DOHH2 (cell line): ENCODE data around the gene EML1.

Experiments used
- H3F3A ChIP-seq: fragments of 200-600 bp; sonication (generic), shearing (Covaris generic); 2 replicates; pipeline ENCODE4 v1.6.0; 2016; ENCODE audit warnings: antibody characterized with exemption, mild to moderate bottlenecking; ENCODE audit not compliant: control insufficient read depth, insufficient read depth
- H3K27ac ChIP-seq: fragments of 200-600 bp; sonication (generic); 2 replicates; pipeline ENCODE4 v1.5.1; 2014; ENCODE audit warnings: low read depth, mild to moderate bottlenecking, low read length, moderate library complexity
- H3K27me3 ChIP-seq: fragments of 200-600 bp; sonication (generic); 2 replicates; pipeline ENCODE4 v1.6.1; 2014; ENCODE audit warnings: mild to moderate bottlenecking, low read length, mixed read lengths; ENCODE audit not compliant: control insufficient read depth
- H3K36me3 ChIP-seq: fragments of 200-600 bp; sonication (generic); 2 replicates; pipeline ENCODE4 v1.6.1; 2014; ENCODE audit warnings: mild to moderate bottlenecking, low read length, moderate library complexity, mixed read lengths; ENCODE audit not compliant: control insufficient read depth
- H3K4me1 ChIP-seq: fragments of 200-600 bp; sonication (generic); 2 replicates; pipeline ENCODE4 v1.6.1; 2014; ENCODE audit warnings: mild to moderate bottlenecking, low read length, mixed read lengths; ENCODE audit not compliant: control insufficient read depth
- H3K4me2 ChIP-seq: fragments of 200-600 bp; sonication (generic); 2 replicates; pipeline ENCODE4 v1.6.0; 2014; ENCODE audit warnings: mild to moderate bottlenecking, low read length, moderate library complexity
- H3K4me3 ChIP-seq: fragments of 200-600 bp; sonication (generic); 2 replicates; pipeline ENCODE4 v1.5.1; 2014; ENCODE audit warnings: mild to moderate bottlenecking, low read length, mixed read lengths
- H3K79me2 ChIP-seq: fragments of 200-600 bp; sonication (generic); 2 replicates; pipeline ENCODE4 v1.6.1; 2014; ENCODE audit warnings: mild to moderate bottlenecking, low read length, mixed read lengths; ENCODE audit not compliant: control insufficient read depth
- H3K9me2 ChIP-seq: fragments of 200-600 bp; sonication (generic); replicated peaks from 2 replicates; pipeline ENCODE4 v1.6.1; 2014; ENCODE audit warnings: mild to moderate bottlenecking, low read length, mixed read lengths; ENCODE audit not compliant: control insufficient read depth
- H3K9me3 ChIP-seq: fragments of 200-600 bp; sonication (generic); 2 replicates; pipeline ENCODE4 v1.6.1; 2014; ENCODE audit warnings: antibody characterized with exemption, low read length, mixed read lengths; ENCODE audit not compliant: control insufficient read depth, insufficient read depth
- H4K20me1 ChIP-seq: fragments of 200-600 bp; sonication (generic); 2 replicates; pipeline ENCODE4 v1.6.0; 2014; ENCODE audit warnings: low read depth, mild to moderate bottlenecking, antibody characterized with exemption, low read length, moderate library complexity; ENCODE audit not compliant: control insufficient read depth, insufficient read depth
- EZH2phosphoT487 ChIP-seq: fragments of 200-600 bp; sonication (generic); IDR thresholded peaks from 2 replicates; pipeline ENCODE4 v1.6.1; 2017; ENCODE audit warnings: borderline replicate concordance, mild to moderate bottlenecking, antibody characterized with exemption, low read length, moderate library complexity, mixed read lengths
- TF ChIP-seq, protein P1 (sequence below): fragments of 200-600 bp; sonication (generic); IDR thresholded peaks from one replicate; pipeline ENCODE4 v1.5.1; 2014; ENCODE audit warnings: antibody characterized with exemption, mild to moderate bottlenecking, low read depth, low read length; ENCODE audit not compliant: poor library complexity, severe bottlenecking

EML1 gene

DNA sequence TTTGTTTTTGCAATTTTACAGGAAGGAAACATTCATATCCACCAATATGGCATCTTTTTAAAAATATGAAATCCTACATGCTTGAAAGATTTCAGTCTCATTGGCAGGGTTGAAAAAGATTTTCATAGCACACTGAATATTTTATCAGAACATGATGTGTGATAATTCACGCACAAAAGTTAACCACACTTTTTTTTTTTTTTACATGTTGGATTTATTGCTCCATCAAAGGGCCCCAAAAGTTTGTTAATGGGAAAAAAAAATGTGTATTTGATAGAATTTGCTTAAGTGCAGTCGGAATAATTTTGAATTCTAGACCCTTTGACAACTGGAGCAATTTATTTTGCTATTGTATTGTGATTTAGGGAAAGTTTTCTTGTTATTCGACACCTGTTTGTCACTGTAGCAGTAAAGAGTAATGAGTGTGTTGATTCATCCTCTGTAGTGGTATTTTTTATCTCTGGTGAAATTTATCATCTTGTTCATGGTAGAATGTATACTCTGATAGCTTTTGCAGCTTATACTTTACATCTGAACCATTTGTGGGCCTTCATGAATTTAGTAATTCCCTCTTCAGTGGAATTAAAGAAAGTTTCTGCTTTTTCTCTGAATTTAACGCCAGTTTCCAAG is 1.1 kb downstream of the EML1 start:
- H3K79me2 ChIP-seq = no peaks in the 10 kb centered on the region
- no peaks in the 10 kb centered on the region for H3F3A ChIP-seq
- no peaks in the 10 kb centered on the region for H4K20me1 ChIP-seq
- no peaks in the 10 kb centered on the region for H3K9me3 ChIP-seq
- peaks cover 3% of the 10 kb centered on the region; the same call in 1 of the 2 replicates for H3K4me1 ChIP-seq
- no peak for TF ChIP-seq EZH2phosphoT487
- TF ChIP-seq, protein P1, sequence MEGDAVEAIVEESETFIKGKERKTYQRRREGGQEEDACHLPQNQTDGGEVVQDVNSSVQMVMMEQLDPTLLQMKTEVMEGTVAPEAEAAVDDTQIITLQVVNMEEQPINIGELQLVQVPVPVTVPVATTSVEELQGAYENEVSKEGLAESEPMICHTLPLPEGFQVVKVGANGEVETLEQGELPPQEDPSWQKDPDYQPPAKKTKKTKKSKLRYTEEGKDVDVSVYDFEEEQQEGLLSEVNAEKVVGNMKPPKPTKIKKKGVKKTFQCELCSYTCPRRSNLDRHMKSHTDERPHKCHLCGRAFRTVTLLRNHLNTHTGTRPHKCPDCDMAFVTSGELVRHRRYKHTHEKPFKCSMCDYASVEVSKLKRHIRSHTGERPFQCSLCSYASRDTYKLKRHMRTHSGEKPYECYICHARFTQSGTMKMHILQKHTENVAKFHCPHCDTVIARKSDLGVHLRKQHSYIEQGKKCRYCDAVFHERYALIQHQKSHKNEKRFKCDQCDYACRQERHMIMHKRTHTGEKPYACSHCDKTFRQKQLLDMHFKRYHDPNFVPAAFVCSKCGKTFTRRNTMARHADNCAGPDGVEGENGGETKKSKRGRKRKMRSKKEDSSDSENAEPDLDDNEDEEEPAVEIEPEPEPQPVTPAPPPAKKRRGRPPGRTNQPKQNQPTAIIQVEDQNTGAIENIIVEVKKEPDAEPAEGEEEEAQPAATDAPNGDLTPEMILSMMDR = no peak
- H3K9me2 ChIP-seq = no peaks in the 10 kb centered on the region
- peak overlapping the region; percentile 56 for H3K4me2 ChIP-seq
- no peak overlapping the region for H3K27ac ChIP-seq
- peak overlapping the region; percentile 35; the same call in 1 of the 2 replicates for H3K4me3 ChIP-seq
- no peaks in the 10 kb centered on the region for H3K36me3 ChIP-seq
- peaks cover 49% of the 10 kb centered on the region for H3K27me3 ChIP-seq

DNA sequence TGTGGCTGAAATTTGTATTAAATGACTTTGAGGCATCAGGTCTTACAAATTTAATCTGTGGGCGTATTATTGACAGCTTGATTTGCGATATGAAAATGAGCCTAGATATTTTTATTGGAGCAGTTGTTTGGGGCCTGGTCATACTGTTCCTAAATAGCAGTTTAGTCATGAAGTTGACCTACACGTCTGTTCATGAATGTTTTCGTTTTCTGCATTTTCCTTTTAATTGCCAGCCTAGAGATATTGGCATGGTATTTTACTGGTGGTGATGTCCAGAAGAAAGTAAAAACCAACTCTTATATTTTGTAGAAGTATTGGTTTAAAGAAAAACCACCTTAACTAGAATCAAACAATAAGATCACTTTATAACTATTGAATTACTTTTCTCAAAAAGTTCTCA is 1.8 kb downstream of the EML1 start:
- peaks cover 49% of the 10 kb centered on the region for H3K27me3 ChIP-seq
- H3K9me3 ChIP-seq = no peaks in the 10 kb centered on the region
- H4K20me1 ChIP-seq = no peaks in the 10 kb centered on the region
- H3K4me2 ChIP-seq = no peak overlapping the region
- TF ChIP-seq, protein P1 = no peak
- TF ChIP-seq EZH2phosphoT487 = no peak
- H3K9me2 ChIP-seq = no peaks in the 10 kb centered on the region
- no peak overlapping the region for H3K4me3 ChIP-seq
- H3K79me2 ChIP-seq = no peaks in the 10 kb centered on the region
- no peaks in the 10 kb centered on the region for H3F3A ChIP-seq
- no peaks in the 10 kb centered on the region for H3K36me3 ChIP-seq
- H3K4me1 ChIP-seq = peaks cover 3% of the 10 kb centered on the region; the same call in 1 of the 2 replicates
- H3K27ac ChIP-seq = no peak overlapping the region

DNA sequence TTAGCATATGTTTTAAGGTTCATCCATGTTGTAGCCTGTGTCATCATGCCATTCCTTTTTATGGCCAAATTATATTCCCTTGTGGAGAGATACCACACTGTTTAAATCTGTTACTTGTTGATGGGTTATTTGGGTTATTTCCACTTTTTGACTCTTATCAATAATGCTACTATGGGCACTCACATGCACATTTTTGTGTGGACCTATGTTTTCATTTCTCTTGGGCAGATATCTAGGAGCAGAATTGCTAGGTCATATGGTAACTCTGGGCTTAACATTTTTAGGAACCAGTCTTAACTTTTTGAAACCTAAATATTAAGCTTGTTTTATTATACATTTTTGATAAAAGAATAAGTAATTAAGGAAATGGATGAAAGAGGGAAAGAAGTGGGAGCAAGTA is 4.0 kb downstream of the EML1 start:
- Histone ChIP-seq H3K4me1 (peaks cover 3% of the 10 kb centered on the region; the same call in 1 of the 2 replicates), H3K4me2 (no peak overlapping the region), H3F3A (no peaks in the 10 kb centered on the region), H3K4me3 (no peak overlapping the region), H3K9me3 (no peaks in the 10 kb centered on the region), H3K27ac (no peak overlapping the region), H3K9me2 (no peaks in the 10 kb centered on the region), H3K36me3 (no peaks in the 10 kb centered on the region), H3K79me2 (no peaks in the 10 kb centered on the region), H3K27me3 (peaks cover 38% of the 10 kb centered on the region), H4K20me1 (no peaks in the 10 kb centered on the region)
- no peak for TF ChIP-seq EZH2phosphoT487
- TF ChIP-seq, protein P1 = no peak
